ENCODE measurements around the gene TMEM51.

- TF ChIP-seq CTCF (IDR thresholded peaks at IDR 0.05) (no peak), POLR2A (IDR thresholded peaks at IDR 0.05) (no peak)
Observed at GRCh38 chr1:15233689-15234088, 80.1 kb downstream of the TMEM51 start.

Data from lower leg skin (tissue), 3 donors.